Hematopoietic multipotent progenitor cell treated with erythropoietin and hydrocortisone succinate and interleukin-3 and kit ligand, for 6 days (in vitro differentiated cells): Measurements from ENCODE around the gene B4GALNT4.
"Not testable (repeated sequence)": the region's sequence is repeated elsewhere in the genome, so short reads cannot be mapped to it uniquely, and the experiment has no call there.

Experiments
- DNase-seq: peaks from one replicate; pipeline ENCODE4 v3.0.0-alpha.2; 2015

The B4GALNT4 gene

GRCh38 chr11:360326-361280 lies 8.7 kb upstream of the B4GALNT4 start:
- no peak for DNase-seq

- DNase-seq = no peak
Observed at GRCh38 chr11:362642-363442, 6.5 kb upstream of the B4GALNT4 start.

- not testable (repeated sequence) for DNase-seq
Observed at GRCh38 chr11:363443-363805, 5.9 kb upstream of the B4GALNT4 start.

- peak; percentile 81 for DNase-seq
Observed at GRCh38 chr11:363948-364761, 5.1 kb upstream of the B4GALNT4 start.

GRCh38 chr11:364991-365725 lies 4.1 kb upstream of the B4GALNT4 start:
- no peak for DNase-seq

- no peak for DNase-seq
Observed at GRCh38 chr11:365831-366230, 3.5 kb upstream of the B4GALNT4 start.

GRCh38 chr11:367956-368413 lies 1.3 kb upstream of the B4GALNT4 start:
- no peak for DNase-seq

GRCh38 chr11:368414-369335 lies 624 bp upstream of the B4GALNT4 start:
- no peak for DNase-seq

- no peak for DNase-seq
Observed at GRCh38 chr11:370070-370941, 1.0 kb downstream of the B4GALNT4 start.

- no peak for DNase-seq
Observed at GRCh38 chr11:371051-371450, 1.8 kb downstream of the B4GALNT4 start.

- peak; percentile 32 for DNase-seq
Observed at GRCh38 chr11:371716-372590, 2.7 kb downstream of the B4GALNT4 start.

- DNase-seq = no peak
Observed at GRCh38 chr11:372809-373715, 3.8 kb downstream of the B4GALNT4 start.

- DNase-seq = no peak
Observed at GRCh38 chr11:373716-374551, 4.6 kb downstream of the B4GALNT4 start.

GRCh38 chr11:375065-376025 lies 6.0 kb downstream of the B4GALNT4 start:
- DNase-seq = no peak

- no peak for DNase-seq
Observed at GRCh38 chr11:376531-377173, 7.4 kb downstream of the B4GALNT4 start.
